Panc1 (cell line): Measurements from ENCODE around the gene PWP1.

Source experiments
- POLR2AphosphoS5 ChIP-seq: IDR thresholded peaks from 2 replicates; pipeline ENCODE4 v1.6.1; 2012; ENCODE audit warnings: mild to moderate bottlenecking, low read depth, low read length, moderate library complexity
- REST ChIP-seq, 2 experiments: IDR thresholded peaks; 2 replicates each; pipeline ENCODE4 v1.6.1; 2011 to 2012; ENCODE audit warnings: low read depth in 2 of 2, control low read depth in 1 of 2, low read length in 1 of 2, mild to moderate bottlenecking in 1 of 2, moderate library complexity in 1 of 2; ENCODE audit not compliant: insufficient read depth in 1 of 2
- SIN3A ChIP-seq: IDR thresholded peaks from 2 replicates; pipeline ENCODE4 v1.6.1; 2012; ENCODE audit warnings: low read depth, mild to moderate bottlenecking, low read length, moderate library complexity, borderline replicate concordance; ENCODE audit not compliant: insufficient read depth
- TCF7L2 ChIP-seq: IDR thresholded peaks from 2 replicates; pipeline ENCODE4 v1.6.1; 2011; ENCODE audit warnings: mild to moderate bottlenecking, low read depth, low read length, inconsistent platforms
- TF ChIP-seq, protein P1 (sequence below): fragments of 450-650 bp; IDR thresholded peaks from 2 replicates; pipeline ENCODE4 v1.5.1; 2017; ENCODE audit warnings: mild to moderate bottlenecking

- no peak for TF ChIP-seq POLR2AphosphoS5
- TF ChIP-seq, protein P1, sequence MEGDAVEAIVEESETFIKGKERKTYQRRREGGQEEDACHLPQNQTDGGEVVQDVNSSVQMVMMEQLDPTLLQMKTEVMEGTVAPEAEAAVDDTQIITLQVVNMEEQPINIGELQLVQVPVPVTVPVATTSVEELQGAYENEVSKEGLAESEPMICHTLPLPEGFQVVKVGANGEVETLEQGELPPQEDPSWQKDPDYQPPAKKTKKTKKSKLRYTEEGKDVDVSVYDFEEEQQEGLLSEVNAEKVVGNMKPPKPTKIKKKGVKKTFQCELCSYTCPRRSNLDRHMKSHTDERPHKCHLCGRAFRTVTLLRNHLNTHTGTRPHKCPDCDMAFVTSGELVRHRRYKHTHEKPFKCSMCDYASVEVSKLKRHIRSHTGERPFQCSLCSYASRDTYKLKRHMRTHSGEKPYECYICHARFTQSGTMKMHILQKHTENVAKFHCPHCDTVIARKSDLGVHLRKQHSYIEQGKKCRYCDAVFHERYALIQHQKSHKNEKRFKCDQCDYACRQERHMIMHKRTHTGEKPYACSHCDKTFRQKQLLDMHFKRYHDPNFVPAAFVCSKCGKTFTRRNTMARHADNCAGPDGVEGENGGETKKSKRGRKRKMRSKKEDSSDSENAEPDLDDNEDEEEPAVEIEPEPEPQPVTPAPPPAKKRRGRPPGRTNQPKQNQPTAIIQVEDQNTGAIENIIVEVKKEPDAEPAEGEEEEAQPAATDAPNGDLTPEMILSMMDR = no peak
- TF ChIP-seq REST (IDR thresholded peaks at IDR 0.05; ENCODE audit: insufficient read depth in 1 of 2, low read depth in 2 of 2, low read length in 1 of 2) = no peak
- no peak for TF ChIP-seq TCF7L2
- TF ChIP-seq SIN3A = no peak
Measured at GRCh38 chr12:107681836-107682820, 3.5 kb upstream of the PWP1 start.
